ENCODE results near the gene TBCD.
"Not testable (repeated sequence)": the region's sequence is repeated elsewhere in the genome, so short reads cannot be mapped to it uniquely, and the experiment has no call there.

Gene TBCD

GRCh38 chr17:82767041-82767754 lies 15.3 kb downstream of the TBCD start:
- peak; percentile 40 for DNase-seq

- DNase-seq = no peak
These were observed 17.2 kb downstream of the TBCD start for GRCh38 chr17:82769041-82769440.

- no peak for DNase-seq
These were observed 20.2 kb downstream of the TBCD start for GRCh38 chr17:82772026-82772425.

- not testable (repeated sequence) for DNase-seq
These were observed 22.6 kb downstream of the TBCD start for GRCh38 chr17:82774456-82774855.

- peak; percentile 41 for DNase-seq
These were observed 23.3 kb downstream of the TBCD start for GRCh38 chr17:82775001-82775823.

GRCh38 chr17:82776454-82776853 lies 24.6 kb downstream of the TBCD start:
- no peak for DNase-seq

GRCh38 chr17:82777778-82778375 lies 26.0 kb downstream of the TBCD start:
- not testable (repeated sequence) for DNase-seq

GRCh38 chr17:82779541-82779940 lies 27.7 kb downstream of the TBCD start:
- DNase-seq = no peak

- DNase-seq = no peak
These were observed 28.3 kb downstream of the TBCD start for GRCh38 chr17:82780195-82780594.

GRCh38 chr17:82780971-82781893 lies 29.4 kb downstream of the TBCD start:
- DNase-seq = no peak

GRCh38 chr17:82781894-82782274 lies 30.0 kb downstream of the TBCD start:
- peak; percentile 83 for DNase-seq

GRCh38 chr17:82782657-82783207 lies 30.9 kb downstream of the TBCD start:
- no peak for DNase-seq

- DNase-seq = no peak
These were observed 31.6 kb downstream of the TBCD start for GRCh38 chr17:82783498-82783897.

GRCh38 chr17:82785581-82785980 lies 33.7 kb downstream of the TBCD start:
- DNase-seq = not testable (repeated sequence)

- DNase-seq = no peak
These were observed 34.6 kb downstream of the TBCD start for GRCh38 chr17:82786427-82786826.

GRCh38 chr17:82787081-82787848 lies 35.4 kb downstream of the TBCD start:
- DNase-seq = no peak

- no peak for DNase-seq
These were observed 36.5 kb downstream of the TBCD start for GRCh38 chr17:82788206-82789001.

GRCh38 chr17:82789051-82789592 lies 37.3 kb downstream of the TBCD start:
- DNase-seq = no peak

GRCh38 chr17:82789806-82790205 lies 37.9 kb downstream of the TBCD start:
- DNase-seq = no peak

GRCh38 chr17:82790391-82790790 lies 38.5 kb downstream of the TBCD start:
- no peak for DNase-seq

Data from stimulated activated CD4-positive, alpha-beta T cell treated with anti-CD3 and anti-CD28 coated beads, Interleukin-4, amount 100 ng/mL, for 1 hour (primary cell).